HG03342 (cell line): ENCODE data around the gene CCDC80.

ENCODE experiments used
- ATAC-seq: cut with Tn5 transposase; IDR thresholded peaks from one replicate; pipeline ENCODE4 v1.9.1; 2021; ENCODE audit warnings: mild to moderate bottlenecking, moderate library complexity; ENCODE audit not compliant: unreplicated experiment

CCDC80 gene, protein sequence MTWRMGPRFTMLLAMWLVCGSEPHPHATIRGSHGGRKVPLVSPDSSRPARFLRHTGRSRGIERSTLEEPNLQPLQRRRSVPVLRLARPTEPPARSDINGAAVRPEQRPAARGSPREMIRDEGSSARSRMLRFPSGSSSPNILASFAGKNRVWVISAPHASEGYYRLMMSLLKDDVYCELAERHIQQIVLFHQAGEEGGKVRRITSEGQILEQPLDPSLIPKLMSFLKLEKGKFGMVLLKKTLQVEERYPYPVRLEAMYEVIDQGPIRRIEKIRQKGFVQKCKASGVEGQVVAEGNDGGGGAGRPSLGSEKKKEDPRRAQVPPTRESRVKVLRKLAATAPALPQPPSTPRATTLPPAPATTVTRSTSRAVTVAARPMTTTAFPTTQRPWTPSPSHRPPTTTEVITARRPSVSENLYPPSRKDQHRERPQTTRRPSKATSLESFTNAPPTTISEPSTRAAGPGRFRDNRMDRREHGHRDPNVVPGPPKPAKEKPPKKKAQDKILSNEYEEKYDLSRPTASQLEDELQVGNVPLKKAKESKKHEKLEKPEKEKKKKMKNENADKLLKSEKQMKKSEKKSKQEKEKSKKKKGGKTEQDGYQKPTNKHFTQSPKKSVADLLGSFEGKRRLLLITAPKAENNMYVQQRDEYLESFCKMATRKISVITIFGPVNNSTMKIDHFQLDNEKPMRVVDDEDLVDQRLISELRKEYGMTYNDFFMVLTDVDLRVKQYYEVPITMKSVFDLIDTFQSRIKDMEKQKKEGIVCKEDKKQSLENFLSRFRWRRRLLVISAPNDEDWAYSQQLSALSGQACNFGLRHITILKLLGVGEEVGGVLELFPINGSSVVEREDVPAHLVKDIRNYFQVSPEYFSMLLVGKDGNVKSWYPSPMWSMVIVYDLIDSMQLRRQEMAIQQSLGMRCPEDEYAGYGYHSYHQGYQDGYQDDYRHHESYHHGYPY

DNA sequence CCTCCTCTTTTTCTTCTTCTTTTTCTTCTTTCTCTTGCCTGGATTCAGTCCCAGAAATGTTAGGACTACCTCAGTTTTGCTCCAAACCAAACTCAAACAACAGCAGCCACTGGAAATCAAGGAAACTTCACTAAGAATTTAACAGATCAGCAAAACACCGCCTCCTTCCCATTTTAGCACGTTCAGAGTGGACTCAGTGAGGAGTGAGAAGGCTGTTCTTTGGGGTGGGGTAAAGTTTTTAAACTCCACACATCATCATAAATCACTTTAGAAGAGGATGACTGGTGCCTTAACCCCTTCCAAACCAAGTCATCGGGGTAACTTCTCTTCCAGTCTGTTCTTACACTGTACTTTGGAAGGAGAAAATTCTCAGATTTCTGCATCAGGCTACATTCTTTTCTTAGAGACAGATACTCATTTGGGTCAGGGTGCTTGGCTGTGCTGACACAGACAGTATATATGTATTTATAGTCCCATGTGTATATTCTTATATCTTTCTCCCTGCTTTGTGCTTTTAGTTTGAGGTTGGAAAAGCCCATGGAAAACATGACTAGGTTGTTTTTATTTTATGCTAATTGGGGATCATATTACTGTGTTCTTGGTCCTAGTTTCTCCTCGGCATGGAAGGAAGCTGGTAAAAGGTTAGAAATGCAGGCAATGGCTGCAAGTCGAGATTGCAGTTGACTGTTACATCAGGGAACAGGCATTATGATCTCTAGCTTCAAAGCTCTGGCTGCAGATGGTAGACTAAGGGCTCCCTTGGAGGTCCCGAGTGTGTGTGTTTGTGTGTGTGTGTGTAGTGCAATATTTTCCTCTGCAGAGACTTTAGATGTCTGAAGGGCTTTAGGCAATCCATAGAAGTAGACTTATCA, at the start of gene CCDC80:
TSS of gene CCDC80 (minus strand) at position 214 of the 872 bp plus-strand sequence. CDS start 1,238 bp downstream, outside the sequence.
- no peak for ATAC-seq

- ATAC-seq = no peak
Observed at GRCh38 chr3:112689989-112690388, 49.0 kb upstream of the CCDC80 start.

DNA sequence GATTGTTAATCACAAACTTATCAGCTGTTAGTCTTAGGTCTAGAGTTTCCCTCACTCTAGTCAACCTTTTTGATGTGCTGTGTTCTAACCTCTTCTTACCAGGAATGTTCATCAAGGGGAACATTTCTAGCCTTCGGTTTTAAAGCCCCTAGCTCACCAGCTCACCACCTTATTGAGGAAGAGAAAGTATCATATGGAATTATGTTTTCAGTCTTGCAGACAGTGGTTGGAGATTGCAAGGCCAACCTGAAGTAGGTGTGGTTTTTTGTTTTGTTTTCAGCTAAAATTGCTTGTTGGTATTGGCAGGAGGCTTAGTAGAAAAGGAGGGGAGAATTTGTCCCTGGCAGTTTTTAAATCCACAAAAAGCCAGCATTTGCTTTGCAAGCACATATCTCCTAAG, 48.4 kb upstream of the CCDC80 start:
- no peak for ATAC-seq

- ATAC-seq = no peak
Observed at GRCh38 chr3:112688819-112689218, 47.9 kb upstream of the CCDC80 start.

GRCh38 chr3:112688085-112688769, 47.3 kb upstream of the CCDC80 start:
- ATAC-seq = no peak

DNA sequence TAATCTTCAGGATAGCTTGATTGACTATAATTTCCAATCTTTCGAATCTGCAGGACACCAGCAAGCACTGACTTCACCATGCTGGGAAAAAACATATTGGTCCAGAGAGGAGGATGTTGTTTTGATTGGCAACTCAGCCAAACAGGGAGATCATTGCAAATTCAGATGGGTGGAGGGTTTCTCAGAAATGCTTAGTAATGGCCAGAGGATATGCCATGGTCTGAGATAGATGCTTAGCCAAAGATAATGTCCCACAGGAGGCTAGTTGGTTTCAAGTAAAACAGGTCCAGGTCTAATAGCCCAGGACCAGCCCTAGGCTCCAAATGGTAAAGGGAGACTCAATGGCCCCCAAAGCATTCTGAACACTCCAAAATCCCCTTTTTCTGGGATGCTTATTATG, 46.7 kb upstream of the CCDC80 start:
- ATAC-seq = no peak

DNA sequence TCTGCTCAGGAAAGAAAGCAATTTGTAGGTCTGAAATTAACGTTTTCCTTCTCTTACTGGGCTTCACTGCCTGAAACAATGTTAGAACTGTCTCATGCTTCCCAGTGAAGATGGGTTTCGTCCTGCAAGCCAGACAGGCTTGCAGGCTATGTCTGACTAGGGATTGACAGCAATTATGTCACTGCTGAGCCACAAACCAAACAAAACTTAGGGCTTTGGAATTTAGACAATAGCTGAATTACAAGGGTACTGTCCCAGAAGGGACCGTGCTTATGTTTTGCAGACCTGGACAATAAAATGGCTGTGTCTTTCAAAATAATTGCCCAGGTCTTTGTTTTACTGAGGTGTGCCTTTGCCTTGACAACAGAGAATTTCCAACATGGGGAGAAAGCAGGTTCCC, 46.3 kb upstream of the CCDC80 start:
- ATAC-seq = no peak

DNA sequence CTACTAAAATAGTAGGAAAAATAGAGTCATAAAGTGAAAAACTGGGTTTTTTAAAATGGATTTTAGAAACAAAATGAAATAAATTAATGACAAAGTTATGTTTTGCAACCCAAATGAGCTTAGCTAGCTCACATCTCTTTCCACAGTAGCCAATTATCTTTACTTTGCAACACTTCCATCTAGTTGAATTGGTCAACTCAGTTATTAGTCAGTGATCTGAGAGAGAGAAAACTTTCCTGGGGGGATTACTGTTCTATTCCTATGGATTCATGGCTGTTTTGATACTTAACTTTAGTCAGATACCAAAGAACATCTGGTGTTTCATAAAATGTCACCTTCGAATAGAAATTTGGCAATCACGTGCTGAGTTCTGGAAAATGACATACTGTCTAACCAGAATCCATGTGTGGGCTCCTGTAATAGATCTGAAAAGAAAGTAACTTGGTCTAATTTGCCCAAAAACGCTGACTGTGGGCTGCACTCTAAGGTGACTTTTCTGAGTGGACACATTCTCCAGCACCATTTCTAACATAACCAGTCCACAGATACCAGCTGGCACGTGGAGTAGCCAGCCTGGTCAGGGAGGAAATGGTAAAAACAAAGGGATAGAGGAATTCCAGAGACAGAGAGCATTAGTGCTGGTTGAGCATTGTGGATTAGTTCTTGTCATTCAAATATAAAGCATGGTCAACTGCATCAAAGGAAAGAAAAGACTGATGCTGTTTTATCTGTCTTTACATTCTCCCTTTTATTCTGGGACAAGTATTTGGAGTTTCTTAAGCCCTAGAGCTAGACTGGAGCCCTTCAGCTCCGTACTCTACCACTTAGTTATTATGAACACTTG, 45.2 kb upstream of the CCDC80 start:
- ATAC-seq = no peak

GRCh38 chr3:112685420-112685819, 44.5 kb upstream of the CCDC80 start:
- no peak for ATAC-seq

- no peak for ATAC-seq
Observed at GRCh38 chr3:112682361-112682760, 41.4 kb upstream of the CCDC80 start.

- ATAC-seq = no peak
Observed at GRCh38 chr3:112681822-112682325, 40.9 kb upstream of the CCDC80 start.

- peak; percentile 99 for ATAC-seq
Observed at GRCh38 chr3:112676659-112677234, 35.8 kb upstream of the CCDC80 start.

DNA sequence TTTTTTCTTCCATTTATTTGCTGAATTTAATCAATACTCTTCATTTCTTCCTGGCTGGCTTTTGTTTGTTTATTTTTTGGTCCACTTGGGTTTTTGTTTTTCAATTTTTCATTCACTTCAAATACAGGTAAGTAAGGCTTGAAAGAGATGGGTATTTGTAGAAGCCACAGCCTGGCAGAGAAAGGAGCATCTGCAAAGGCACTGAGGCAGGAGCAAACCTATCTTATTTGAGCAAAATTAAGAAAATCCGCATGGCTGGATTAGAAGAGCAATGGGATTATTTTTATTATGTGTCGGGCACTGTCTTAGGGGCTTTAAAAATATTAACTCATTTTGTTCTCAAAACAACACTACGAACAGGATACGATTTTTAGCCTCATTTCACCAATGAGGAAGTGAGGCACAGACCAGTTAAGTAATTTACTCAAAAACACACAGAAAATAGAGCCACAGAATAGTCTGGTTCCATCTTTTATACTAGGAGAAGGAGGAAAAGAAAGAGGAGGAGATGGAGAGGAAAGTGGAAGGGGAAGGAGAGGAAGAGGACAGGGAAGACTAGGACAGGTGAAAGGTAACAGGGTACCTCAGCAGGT, 35.1 kb upstream of the CCDC80 start:
- no peak for ATAC-seq

DNA sequence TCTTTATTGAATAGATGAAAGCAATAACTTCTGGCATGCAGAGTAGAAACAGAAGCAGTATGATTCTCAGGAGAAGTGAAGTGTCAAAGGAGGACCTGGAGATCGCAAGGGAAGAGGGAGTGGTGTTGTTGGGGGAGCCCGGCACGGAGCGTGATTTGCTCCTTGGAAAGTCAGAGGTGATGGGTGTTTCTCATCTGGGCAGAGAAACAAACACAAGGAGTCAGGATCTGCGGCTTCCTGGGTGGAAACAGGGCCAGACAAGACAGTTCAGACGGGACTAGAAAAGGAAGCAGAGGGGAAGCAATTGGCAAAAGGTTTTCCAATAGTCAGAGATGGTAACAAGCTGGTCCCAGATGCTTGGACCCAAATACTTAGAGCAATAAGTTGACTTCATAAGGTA, 34.4 kb upstream of the CCDC80 start:
- ATAC-seq = no peak

DNA sequence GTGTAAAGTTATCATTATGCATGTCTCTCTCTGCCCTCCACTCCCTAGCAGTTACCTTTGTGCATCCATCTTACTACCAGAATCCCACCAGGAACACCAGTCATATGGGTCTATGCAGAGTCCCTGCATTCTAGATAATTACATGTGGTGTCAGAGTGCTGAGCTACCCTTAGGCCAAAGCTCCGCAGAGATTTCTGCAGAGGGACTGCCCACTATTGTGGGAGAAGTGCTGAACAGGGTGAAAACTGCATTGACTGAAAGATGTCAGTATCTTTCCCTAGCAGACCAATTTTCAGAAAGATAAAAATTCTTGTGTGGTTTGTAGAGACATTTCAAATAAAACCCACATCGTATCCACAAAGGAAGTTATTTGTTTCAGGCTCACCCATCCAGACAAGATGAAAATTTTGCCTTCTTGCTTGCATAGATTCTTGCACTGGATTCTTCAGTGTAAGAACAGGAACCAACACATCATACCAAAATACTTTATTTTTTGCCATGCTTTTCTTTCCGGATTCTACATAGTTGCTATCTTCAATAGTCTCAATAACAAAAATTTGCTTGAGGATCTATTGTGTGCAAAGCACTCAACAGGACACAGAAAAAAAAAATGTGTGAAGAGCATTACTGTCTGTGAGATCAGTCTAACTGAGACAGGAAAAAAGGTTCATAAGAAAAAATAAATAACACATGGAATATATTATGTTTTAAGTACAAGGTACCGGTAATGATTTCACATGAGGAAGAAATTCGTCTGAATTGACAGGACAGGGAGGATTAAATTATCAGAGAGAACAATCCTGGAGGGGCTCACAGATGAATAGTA, 32.0 kb upstream of the CCDC80 start:
- ATAC-seq = no peak

DNA sequence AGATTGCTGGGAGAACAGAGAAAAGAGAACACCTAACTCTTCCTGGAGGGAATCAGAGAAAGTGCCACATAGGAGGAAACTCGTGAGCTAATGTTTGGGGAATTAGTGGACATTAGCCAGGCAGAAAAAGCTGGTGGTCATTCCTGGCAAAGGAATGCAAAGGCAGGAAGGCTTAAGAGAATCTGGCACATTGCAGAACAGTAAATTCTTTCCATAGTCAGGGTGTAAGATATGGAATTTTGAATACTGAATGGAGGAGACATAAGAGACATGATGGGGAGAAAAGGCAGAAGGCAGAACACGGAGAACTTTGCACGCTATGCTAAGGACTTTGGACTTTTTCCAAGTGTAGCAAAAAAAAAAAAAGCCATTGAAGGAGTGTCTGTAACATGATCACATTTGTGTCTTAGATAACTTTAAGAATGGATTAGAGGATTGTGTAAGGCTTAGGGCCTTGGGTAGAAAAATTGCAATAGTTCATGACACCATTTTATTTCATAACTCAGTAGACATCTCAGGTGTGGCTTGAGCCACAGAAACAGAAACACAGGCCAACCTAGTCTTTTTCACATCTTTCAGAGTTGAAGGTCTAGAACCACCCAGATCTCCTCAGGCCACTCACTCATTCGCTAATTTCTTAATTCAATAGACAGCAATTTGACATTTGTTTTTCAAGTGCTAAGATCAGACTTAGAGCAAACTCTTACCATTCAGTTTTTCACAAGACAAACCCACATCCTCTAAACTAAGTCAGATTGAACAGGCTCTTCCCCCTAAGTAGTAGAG, 31.2 kb upstream of the CCDC80 start:
- ATAC-seq = no peak

DNA sequence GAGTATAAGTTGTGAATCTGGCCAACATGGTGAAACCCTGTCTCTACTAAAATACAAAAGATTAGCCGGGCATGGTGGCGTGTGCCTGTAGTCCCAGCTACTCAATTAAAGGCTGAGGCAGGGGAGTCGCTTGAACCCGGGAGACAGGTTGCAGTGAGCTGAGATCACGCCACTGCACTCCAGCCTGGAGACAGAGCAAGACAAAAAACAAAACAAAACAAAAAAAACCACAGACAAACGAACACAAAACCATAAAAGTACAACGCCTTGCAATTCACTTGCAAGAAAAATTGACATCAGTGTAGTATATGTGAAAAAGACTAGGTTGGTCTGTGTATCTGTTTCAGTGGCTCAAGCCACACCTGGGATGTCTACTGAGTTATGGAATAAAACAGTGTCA, 29.9 kb upstream of the CCDC80 start:
- ATAC-seq = no peak
